MCF 10A (cell line): ENCODE results near the gene ZBTB46. TPM values are rescaled to one million over a fixed set of nuclear protein-coding genes. Genes with fewer than 3 reads are reported as not detected.

Source experiments
- BruUV-seq: library from RNA; stranded (reverse); fragments of 400-500 nt; replicated peaks from 2 replicates; lab custom pipeline; 2021; lab: Mats Ljungman, UMichigan
- CTCF ChIA-PET: fragments of 300-600 bp; sonication (Branson Sonifier 250); formaldehyde crosslinking; extraction: SDS; loops from one replicate; lab custom pipeline; 2021; ENCODE audit warnings: antibody characterized with exemption, inconsistent platforms; lab: Yijun Ruan, JAX
- POLR2A ChIA-PET: fragments of 300-600, 350-650 bp; sonication (Branson Sonifier 250); formaldehyde crosslinking; extraction: SDS; loops from one replicate; lab custom pipeline; 2020; ENCODE audit warnings: antibody characterized with exemption, inconsistent platforms; lab: Yijun Ruan, JAX
- DNase-seq: peaks from one replicate; pipeline ENCODE4 v3.0.0-alpha.2; 2018; ENCODE audit not compliant: unreplicated experiment
- H3K27ac Mint-ChIP-seq: one replicate; pipeline ENCODE4 v1.8.0; 2022; ENCODE audit warnings: mild to moderate bottlenecking, low read depth, mixed read lengths; ENCODE audit not compliant: unreplicated experiment
- H3K27me3 Mint-ChIP-seq: one replicate; pipeline ENCODE4 v1.8.0; 2022; ENCODE audit warnings: mixed read lengths; ENCODE audit not compliant: insufficient read depth, unreplicated experiment
- H3K36me3 Mint-ChIP-seq: one replicate; pipeline ENCODE4 v1.8.0; 2022; ENCODE audit warnings: mild to moderate bottlenecking, moderate library complexity, mixed read lengths; ENCODE audit not compliant: insufficient read depth, unreplicated experiment
- H3K4me1 Mint-ChIP-seq: one replicate; pipeline ENCODE4 v1.8.0; 2022; ENCODE audit warnings: mixed read lengths; ENCODE audit not compliant: insufficient read depth, unreplicated experiment
- H3K4me3 Mint-ChIP-seq: one replicate; pipeline ENCODE4 v1.8.0; 2022; ENCODE audit warnings: mild to moderate bottlenecking, moderate library complexity, mixed read lengths; ENCODE audit not compliant: unreplicated experiment
- H3K9me3 Mint-ChIP-seq: one replicate; pipeline ENCODE4 v1.8.0; 2022; ENCODE audit warnings: mixed read lengths; ENCODE audit not compliant: unreplicated experiment
- intact Hi-C: fragments of 100-400 bp; cut with micrococcal nuclease; formaldehyde crosslinking; loops from 2 replicates; pipeline ENCODE4 v1.14.1; 2022
- total RNA-seq: library from RNA; stranded (reverse); gene quantifications from 2 replicates; pipeline ENCODE4 v1.2.3, GENCODE V29; 2022
- TF ChIP-seq, protein P1 (sequence below): fragments of 200-600 bp; IDR thresholded peaks from one replicate; pipeline ENCODE4 v1.8.0; 2022; ENCODE audit warnings: antibody characterized with exemption, mild to moderate bottlenecking; ENCODE audit not compliant: unreplicated experiment

ZBTB46 gene
- total RNA-seq, 1 experiment from 2014 or later, result 0.63 TPM

DNA sequence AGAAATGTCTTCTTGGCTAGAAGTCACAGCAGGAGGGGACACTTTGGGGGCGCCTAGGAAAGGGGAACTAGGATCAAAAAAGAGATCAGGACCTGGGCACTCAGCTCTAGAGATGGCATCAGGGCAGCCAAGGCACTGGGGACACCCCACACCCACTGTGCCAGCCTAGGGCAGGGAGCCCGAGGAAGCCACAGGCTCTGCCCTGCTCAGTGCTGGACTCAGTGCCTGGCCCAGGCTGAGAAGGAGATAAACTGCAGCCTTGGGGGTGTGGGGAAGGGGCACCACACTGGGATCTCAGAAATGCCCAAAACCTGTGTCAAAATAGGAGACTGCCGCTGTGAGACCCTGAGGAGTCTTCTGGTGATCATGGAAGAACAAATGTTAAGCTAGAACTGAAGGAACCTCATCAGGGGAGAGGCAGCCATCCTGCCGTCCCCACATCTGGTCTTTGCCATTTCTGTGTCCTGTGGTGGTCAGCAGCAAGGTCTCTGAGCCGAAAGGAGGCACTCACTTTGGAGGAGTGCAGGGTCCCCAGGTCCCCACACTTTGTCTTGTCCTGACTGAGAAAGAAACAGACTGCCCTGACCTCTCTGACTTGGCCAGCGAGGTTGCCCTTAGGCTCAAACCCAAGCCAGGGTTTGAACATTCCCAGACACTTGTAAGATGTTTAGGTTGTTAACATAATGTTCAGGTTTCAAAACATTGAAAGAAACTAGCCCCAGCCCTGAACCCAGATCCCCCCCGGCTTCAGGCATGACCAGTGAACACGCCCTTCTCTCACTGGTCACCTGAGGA lies 125.6 kb downstream of the ZBTB46 start:
- no peak for DNase-seq
- H3K4me3 Mint-ChIP-seq, result peak overlapping the region; percentile 86
- no TSS peak for BruUV-seq
- H3K4me1 Mint-ChIP-seq, result peaks cover 10% of the 10 kb centered on the region
- H3K27ac Mint-ChIP-seq, result peak overlapping the region; percentile 61
- no peaks in the 10 kb centered on the region for H3K27me3 Mint-ChIP-seq
- ChIA-PET CTCF (interaction anchor here (0.9 to 2.5 kb wide), 3 partner anchors 7 to 268 kb away, joined by 3 to 7 read pairs (median 5); no protein-coding TSS in a partner anchor), POLR2A (interaction anchor here (0.6 to 4.2 kb wide), 8 partner anchors 8 to 251 kb away, joined by 3 to 79 read pairs (median 12); partner anchors contain the start of genes GMEB2, SLC2A4RG, TNFRSF6B and UCKL1)
- TF ChIP-seq, protein P1, sequence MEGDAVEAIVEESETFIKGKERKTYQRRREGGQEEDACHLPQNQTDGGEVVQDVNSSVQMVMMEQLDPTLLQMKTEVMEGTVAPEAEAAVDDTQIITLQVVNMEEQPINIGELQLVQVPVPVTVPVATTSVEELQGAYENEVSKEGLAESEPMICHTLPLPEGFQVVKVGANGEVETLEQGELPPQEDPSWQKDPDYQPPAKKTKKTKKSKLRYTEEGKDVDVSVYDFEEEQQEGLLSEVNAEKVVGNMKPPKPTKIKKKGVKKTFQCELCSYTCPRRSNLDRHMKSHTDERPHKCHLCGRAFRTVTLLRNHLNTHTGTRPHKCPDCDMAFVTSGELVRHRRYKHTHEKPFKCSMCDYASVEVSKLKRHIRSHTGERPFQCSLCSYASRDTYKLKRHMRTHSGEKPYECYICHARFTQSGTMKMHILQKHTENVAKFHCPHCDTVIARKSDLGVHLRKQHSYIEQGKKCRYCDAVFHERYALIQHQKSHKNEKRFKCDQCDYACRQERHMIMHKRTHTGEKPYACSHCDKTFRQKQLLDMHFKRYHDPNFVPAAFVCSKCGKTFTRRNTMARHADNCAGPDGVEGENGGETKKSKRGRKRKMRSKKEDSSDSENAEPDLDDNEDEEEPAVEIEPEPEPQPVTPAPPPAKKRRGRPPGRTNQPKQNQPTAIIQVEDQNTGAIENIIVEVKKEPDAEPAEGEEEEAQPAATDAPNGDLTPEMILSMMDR, result no peak
- no peaks in the 10 kb centered on the region for H3K9me3 Mint-ChIP-seq
- intact Hi-C loops, result loop anchor here (2.0 to 5.0 kb wide), 3 partner anchors 167 to 267 kb away; partner anchors contain the start of gene UCKL1
- H3K36me3 Mint-ChIP-seq, result peaks cover 53% of the 10 kb centered on the region

DNA sequence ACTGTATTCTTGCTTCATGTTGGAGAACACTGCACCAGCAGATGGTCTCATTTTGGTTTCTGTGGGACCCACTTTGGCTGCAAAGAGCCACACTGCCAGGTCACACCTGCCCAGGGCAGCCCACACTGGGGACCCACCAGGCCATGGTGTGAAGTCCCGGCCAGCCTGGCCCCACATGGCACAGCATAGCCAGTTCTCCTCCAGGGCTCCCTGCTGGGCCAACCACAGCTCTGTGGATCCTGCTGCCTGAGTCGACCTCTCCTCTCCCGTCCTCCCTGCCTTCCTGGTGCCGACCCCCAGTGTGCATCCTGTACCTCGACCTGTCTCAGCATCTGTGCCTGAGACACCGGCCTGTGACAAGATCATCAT lies 126.3 kb downstream of the ZBTB46 start:
- H3K9me3 Mint-ChIP-seq, result no peaks in the 10 kb centered on the region
- intact Hi-C loops, result loop anchor here (5.0 kb wide), 2 partner anchors 253 to 268 kb away; partner anchors contain the start of gene UCKL1
- CTCF ChIA-PET, result no interaction called here
- H3K36me3 Mint-ChIP-seq, result peaks cover 55% of the 10 kb centered on the region
- no TSS peak for BruUV-seq
- TF ChIP-seq, protein P1, result no peak
- POLR2A ChIA-PET, result interaction anchor here (1.2 kb wide), 1 partner anchor 160 kb away, joined by 3 read pairs; no protein-coding TSS in a partner anchor
- no peak overlapping the region for H3K27ac Mint-ChIP-seq
- H3K4me1 Mint-ChIP-seq, result peaks cover 10% of the 10 kb centered on the region
- no peak overlapping the region for H3K4me3 Mint-ChIP-seq
- no peak for DNase-seq
- no peaks in the 10 kb centered on the region for H3K27me3 Mint-ChIP-seq

DNA sequence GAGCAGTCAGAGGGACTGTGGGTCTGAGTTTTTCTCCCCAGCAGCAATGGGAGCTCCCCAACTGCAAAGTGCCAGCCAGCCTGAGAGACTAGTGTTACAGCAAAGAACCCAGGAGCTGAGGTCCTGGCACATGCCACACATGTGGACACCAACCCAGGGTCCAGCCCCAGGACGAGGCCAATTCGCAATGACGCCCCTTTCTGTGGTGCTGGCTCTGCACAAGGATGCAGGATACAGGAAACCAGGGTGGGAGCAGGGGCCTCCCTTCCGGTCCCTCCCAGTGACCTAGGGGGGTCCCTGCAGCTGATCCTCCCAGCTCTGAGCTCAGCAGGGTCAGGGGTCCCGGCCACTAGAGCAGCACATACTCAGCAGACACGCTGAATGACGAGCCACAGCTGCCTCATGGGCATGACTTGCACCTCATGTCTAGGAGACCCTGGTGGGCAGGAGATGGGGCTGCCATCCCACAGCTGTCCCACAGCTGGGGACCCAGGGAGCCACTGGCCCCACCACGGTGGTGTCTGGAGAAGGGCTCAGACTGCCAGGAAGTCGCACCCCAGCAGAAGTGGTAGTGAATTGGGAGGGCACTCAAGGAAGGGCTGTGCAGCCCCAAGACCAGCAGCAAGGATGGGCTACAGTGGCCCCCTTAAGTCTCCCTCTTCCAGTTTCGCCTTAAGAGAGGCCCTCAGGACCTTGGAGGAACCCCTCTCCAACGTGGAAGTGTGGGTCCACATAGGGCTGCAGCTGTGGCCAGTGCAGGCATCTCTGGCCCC lies 126.9 kb downstream of the ZBTB46 start:
- no peak overlapping the region for H3K4me3 Mint-ChIP-seq
- ChIA-PET POLR2A (interaction anchor here (0.8 to 1.2 kb wide), 2 partner anchors 160 to 161 kb away, joined by 3 read pairs; partner anchors contain the start of gene TPD52L2), CTCF (no interaction called here)
- H3K4me1 Mint-ChIP-seq, result peaks cover 15% of the 10 kb centered on the region
- no peak overlapping the region for H3K27ac Mint-ChIP-seq
- H3K9me3 Mint-ChIP-seq, result no peaks in the 10 kb centered on the region
- BruUV-seq, result no TSS peak
- intact Hi-C loops, result no loop called here
- no peak for DNase-seq
- H3K36me3 Mint-ChIP-seq, result peaks cover 51% of the 10 kb centered on the region
- no peaks in the 10 kb centered on the region for H3K27me3 Mint-ChIP-seq
- TF ChIP-seq, protein P1, result no peak
